Loucy (cell line): ENCODE measurements around the gene NAALADL2.

Experiments
- H2AFZ ChIP-seq: fragments of 200-600 bp; sonication (generic); 2 replicates; pipeline ENCODE4 v1.6.0; 2016; ENCODE audit warnings: antibody characterized with exemption, mild to moderate bottlenecking, low read length, moderate library complexity
- H3F3A ChIP-seq: fragments of 200-600 bp; 2 replicates; pipeline ENCODE4 v1.6.0; 2016; ENCODE audit warnings: antibody characterized with exemption, low read depth, mild to moderate bottlenecking
- H3K27me3 ChIP-seq: fragments of 200-600 bp; sonication (generic); 2 replicates; pipeline ENCODE4 v1.6.1; 2014; ENCODE audit warnings: low read length, mild to moderate bottlenecking; ENCODE audit not compliant: insufficient read depth, poor library complexity, severe bottlenecking
- H3K36me3 ChIP-seq: fragments of 200-600 bp; sonication (generic); 2 replicates; pipeline ENCODE4 v1.6.1; 2016; ENCODE audit warnings: low read length; ENCODE audit not compliant: insufficient read depth
- H3K4me1 ChIP-seq: fragments of 200-600 bp; sonication (generic); 2 replicates; pipeline ENCODE4 v1.5.1; 2014; ENCODE audit warnings: low read length, mild to moderate bottlenecking; ENCODE audit not compliant: insufficient read depth, poor library complexity, severe bottlenecking
- H3K4me2 ChIP-seq: fragments of 200-600 bp; sonication (generic); 2 replicates; pipeline ENCODE4 v1.6.0; 2014; ENCODE audit warnings: antibody characterized with exemption, low read length, low read depth, mild to moderate bottlenecking; ENCODE audit not compliant: poor library complexity, severe bottlenecking
- H3K4me3 ChIP-seq: fragments of 200-600 bp; sonication (generic); 2 replicates; pipeline ENCODE4 v1.5.1; 2014; ENCODE audit warnings: low read length, mild to moderate bottlenecking, mixed read lengths; ENCODE audit not compliant: poor library complexity, severe bottlenecking
- H3K79me2 ChIP-seq: fragments of 200-600 bp; sonication (generic); 2 replicates; pipeline ENCODE4 v1.6.1; 2014; ENCODE audit warnings: low read length; ENCODE audit not compliant: insufficient read depth
- H3K9ac ChIP-seq: fragments of 200-600 bp; sonication (generic); 2 replicates; pipeline ENCODE4 v1.6.0; 2014; ENCODE audit warnings: mild to moderate bottlenecking, low read depth, low read length, moderate library complexity; ENCODE audit not compliant: poor library complexity, severe bottlenecking
- H3K9me2 ChIP-seq: fragments of 200-600 bp; sonication (generic); replicated peaks from 2 replicates; pipeline ENCODE4 v1.6.1; 2016; ENCODE audit warnings: low read depth, low read length, mixed read lengths
- H3K9me3 ChIP-seq: fragments of 200-600 bp; sonication (generic); 2 replicates; pipeline ENCODE4 v1.6.1; 2014; ENCODE audit warnings: mild to moderate bottlenecking, antibody characterized with exemption, low read length, low read depth; ENCODE audit not compliant: insufficient read depth
- H4K20me1 ChIP-seq: fragments of 200-600 bp; sonication (generic); 2 replicates; pipeline ENCODE4 v1.6.0; 2014; ENCODE audit warnings: antibody characterized with exemption, low read length, mild to moderate bottlenecking; ENCODE audit not compliant: insufficient read depth, poor library complexity, severe bottlenecking
- CTCF ChIP-seq: fragments of 200-600 bp; sonication (generic); conservative IDR thresholded peaks from 2 replicates; pipeline ENCODE4 v1.5.1; 2014; ENCODE audit warnings: mild to moderate bottlenecking, antibody characterized with exemption, low read length
- EZH2phosphoT487 ChIP-seq: fragments of 200-600 bp; IDR thresholded peaks from 2 replicates; pipeline ENCODE4 v1.6.1; 2018; ENCODE audit warnings: antibody characterized with exemption, mild to moderate bottlenecking, moderate library complexity, borderline replicate concordance

NAALADL2 gene

DNA sequence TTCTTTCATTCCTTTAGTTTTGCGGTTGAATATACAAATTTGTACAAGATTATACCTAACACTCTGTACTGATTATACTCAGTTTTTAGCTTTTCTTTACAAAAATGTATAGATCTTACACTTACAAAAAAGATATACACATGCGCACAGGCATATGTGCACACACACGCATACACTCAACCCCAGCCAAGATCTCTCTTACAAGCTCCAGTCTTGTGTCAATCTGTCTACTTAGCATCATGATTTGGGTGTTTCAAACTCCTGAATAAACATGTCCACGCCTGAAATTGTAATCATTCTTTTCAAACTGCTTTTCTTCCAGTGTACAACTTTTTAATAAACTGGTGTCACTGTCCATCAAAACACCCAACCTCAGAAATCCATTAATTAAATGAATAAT lies 180.7 kb downstream of the NAALADL2 start:
- Histone ChIP-seq H3K9me3 (no peaks in the 10 kb centered on the region), H3K9ac (no peak overlapping the region), H3F3A (no peaks in the 10 kb centered on the region), H4K20me1 (no peaks in the 10 kb centered on the region), H3K79me2 (no peaks in the 10 kb centered on the region), H3K9me2 (no peaks in the 10 kb centered on the region), H3K4me2 (no peak overlapping the region), H3K27me3 (no peaks in the 10 kb centered on the region), H3K36me3 (no peaks in the 10 kb centered on the region), H3K4me3 (no peak overlapping the region), H2AFZ (no peak overlapping the region), H3K4me1 (no peaks in the 10 kb centered on the region)
- no peak for TF ChIP-seq EZH2phosphoT487
- no peak for TF ChIP-seq CTCF

GRCh38 chr3:175041369-175041768 lies 182.2 kb downstream of the NAALADL2 start:
- no peaks in the 10 kb centered on the region for H3K79me2 ChIP-seq
- H2AFZ ChIP-seq: no peak overlapping the region
- H3K4me1 ChIP-seq: no peaks in the 10 kb centered on the region
- no peak overlapping the region for H3K4me3 ChIP-seq
- no peak for TF ChIP-seq EZH2phosphoT487
- no peak for TF ChIP-seq CTCF
- H4K20me1 ChIP-seq: no peaks in the 10 kb centered on the region
- no peaks in the 10 kb centered on the region for H3K9me3 ChIP-seq
- no peaks in the 10 kb centered on the region for H3F3A ChIP-seq
- no peak overlapping the region for H3K4me2 ChIP-seq
- no peaks in the 10 kb centered on the region for H3K36me3 ChIP-seq
- no peak overlapping the region for H3K9ac ChIP-seq
- no peaks in the 10 kb centered on the region for H3K27me3 ChIP-seq
- H3K9me2 ChIP-seq: no peaks in the 10 kb centered on the region

GRCh38 chr3:175046601-175047000 lies 187.5 kb downstream of the NAALADL2 start:
- Histone ChIP-seq H3K79me2 (no peaks in the 10 kb centered on the region), H3K9me3 (no peaks in the 10 kb centered on the region; the same call in 1 of the 2 replicates), H4K20me1 (no peaks in the 10 kb centered on the region), H3K9ac (no peak overlapping the region), H3F3A (no peaks in the 10 kb centered on the region), H3K36me3 (no peaks in the 10 kb centered on the region), H2AFZ (no peak overlapping the region), H3K4me1 (no peaks in the 10 kb centered on the region), H3K27me3 (no peaks in the 10 kb centered on the region), H3K4me3 (no peak overlapping the region), H3K4me2 (no peak overlapping the region), H3K9me2 (no peaks in the 10 kb centered on the region)
- TF ChIP-seq EZH2phosphoT487 (no peak), CTCF (no peak)
